GM23338 (cell line): Measurements from ENCODE around the gene GGN. TPM values are rescaled to one million over a fixed set of nuclear protein-coding genes. Genes with fewer than 3 reads are reported as not detected.

Source experiments
- ATAC-seq: fragments of 200-7000 bp; cut with Tn5 transposase; 3 replicates; pipeline ENCODE4 v1.9.1; 2020
- DNase-seq: peaks from one replicate; pipeline ENCODE4 v3.0.0-alpha.2; 2015; ENCODE audit warnings: low spot score
- H2AFZ ChIP-seq: fragments of 200-600 bp; sonication (generic); 2 replicates; pipeline ENCODE4 v1.8.0; 2016; ENCODE audit warnings: antibody characterized with exemption, mild to moderate bottlenecking, moderate library complexity
- H3F3A ChIP-seq: fragments of 200-600 bp; sonication (generic); replicated peaks from 2 replicates; pipeline ENCODE4 v1.8.0; 2017; ENCODE audit warnings: antibody characterized with exemption, mixed run types, low read depth
- H3K27ac ChIP-seq: fragments of 200-600 bp; sonication (generic); 2 replicates; pipeline ENCODE4 v1.6.1; 2016; ENCODE audit warnings: low read depth
- H3K27me3 ChIP-seq: fragments of 200-600 bp; sonication (generic); 2 replicates; pipeline ENCODE4 v1.8.0; 2016; ENCODE audit warnings: mild to moderate bottlenecking, mixed run types, moderate library complexity; ENCODE audit not compliant: insufficient read depth
- H3K36me3 ChIP-seq: fragments of 200-600 bp; sonication (generic); 2 replicates; pipeline ENCODE4 v1.8.0; 2016; ENCODE audit warnings: mild to moderate bottlenecking; ENCODE audit not compliant: insufficient read depth
- H3K4me1 ChIP-seq: fragments of 200-600 bp; sonication (generic); 2 replicates; pipeline ENCODE4 v1.8.0; 2016; ENCODE audit warnings: mild to moderate bottlenecking, moderate library complexity; ENCODE audit not compliant: insufficient read depth
- H3K4me2 ChIP-seq: fragments of 200-600 bp; sonication (generic); 2 replicates; pipeline ENCODE4 v1.7.1; 2017; ENCODE audit warnings: mixed run types
- H3K4me3 ChIP-seq: fragments of 200-600 bp; sonication (generic); 2 replicates; pipeline ENCODE4 v1.6.1; 2016; ENCODE audit warnings: mixed run types
- H3K79me2 ChIP-seq: fragments of 200-600 bp; sonication (generic); replicated peaks from 2 replicates; pipeline ENCODE4 v1.8.0; 2017; ENCODE audit warnings: mild to moderate bottlenecking; ENCODE audit not compliant: insufficient read depth
- H3K9me2 ChIP-seq: fragments of 200-600 bp; sonication (generic); 2 replicates; pipeline ENCODE4 v1.8.0; 2017; ENCODE audit not compliant: insufficient read depth
- H4K20me1 ChIP-seq: fragments of 200-600 bp; sonication (generic); replicated peaks from 2 replicates; pipeline ENCODE4 v1.8.0; 2017; ENCODE audit warnings: mild to moderate bottlenecking; ENCODE audit not compliant: insufficient read depth
- H3K27ac Mint-ChIP-seq: 2 replicates; pipeline ENCODE4 v1.8.0; 2020; ENCODE audit warnings: inconsistent platforms, mild to moderate bottlenecking, moderate library complexity, mixed read lengths
- H3K27me3 Mint-ChIP-seq: 3 replicates; pipeline ENCODE4 v1.8.0; 2022; ENCODE audit warnings: low read depth, mild to moderate bottlenecking, moderate library complexity, mixed read lengths, inconsistent platforms; ENCODE audit not compliant: insufficient read depth, poor library complexity
- H3K36me3 Mint-ChIP-seq: 3 replicates; pipeline ENCODE4 v1.8.0; 2021; ENCODE audit warnings: low read depth, mild to moderate bottlenecking, inconsistent platforms, moderate library complexity, mixed read lengths
- H3K4me1 Mint-ChIP-seq: 3 replicates; pipeline ENCODE4 v1.8.0; 2020; ENCODE audit warnings: mild to moderate bottlenecking, inconsistent platforms, mixed read lengths
- H3K4me3 Mint-ChIP-seq: 3 replicates; pipeline ENCODE4 v1.8.0; 2021; ENCODE audit warnings: moderate library complexity, mild to moderate bottlenecking, inconsistent platforms, mixed read lengths
- H3K9me3 Mint-ChIP-seq: 3 replicates; pipeline ENCODE4 v1.8.0; 2020; ENCODE audit warnings: moderate library complexity, mild to moderate bottlenecking, inconsistent platforms, mixed read lengths
- CREB1 ChIP-seq: fragments of 250-450 bp; sonication (Bioruptor Pico); IDR thresholded peaks from 2 replicates; pipeline ENCODE4 v1.5.0; 2020; ENCODE audit warnings: low read depth, mild to moderate bottlenecking, moderate library complexity
- EZH2 ChIP-seq: fragments of 200-600 bp; sonication (generic); IDR thresholded peaks from one replicate; pipeline ENCODE4 v1.8.0; 2017; ENCODE audit warnings: antibody characterized with exemption, mild to moderate bottlenecking, low read depth; ENCODE audit not compliant: unreplicated experiment
- NANOG ChIP-seq: IDR thresholded peaks from 2 replicates; pipeline ENCODE4 v1.6.1; 2016; ENCODE audit warnings: antibody characterized with exemption, borderline replicate concordance
- STAT1 ChIP-seq: IDR thresholded peaks from one replicate; pipeline ENCODE4 v1.6.1; 2016; ENCODE audit warnings: antibody characterized with exemption; ENCODE audit not compliant: unreplicated experiment
- polyA plus RNA-seq: library from polyadenylated mRNA; unstranded; fragments of >200 nt; fragmentation: Nextera tagmentation; extraction: Ambion mirVana; gene quantifications from 2 replicates; pipeline ENCODE4 v1.2.1, GENCODE V29; 2016
- total RNA-seq: library from RNA; depleted of rRNA; stranded (reverse); fragments of >200 nt; shearing (Covaris generic); gene quantifications from 2 replicates; pipeline ENCODE4 v1.2.3, GENCODE V29; 2014
- TF ChIP-seq, protein P1 (sequence below): fragments of 250-450 bp; sonication (Bioruptor Pico); IDR thresholded peaks from 2 replicates; pipeline ENCODE4 v1.5.0; 2020; ENCODE audit warnings: mild to moderate bottlenecking, moderate library complexity

The GGN gene
- total and polyA plus RNA-seq, 2 experiments from 2014 or later: 0.14 to 1.5 TPM

DNA sequence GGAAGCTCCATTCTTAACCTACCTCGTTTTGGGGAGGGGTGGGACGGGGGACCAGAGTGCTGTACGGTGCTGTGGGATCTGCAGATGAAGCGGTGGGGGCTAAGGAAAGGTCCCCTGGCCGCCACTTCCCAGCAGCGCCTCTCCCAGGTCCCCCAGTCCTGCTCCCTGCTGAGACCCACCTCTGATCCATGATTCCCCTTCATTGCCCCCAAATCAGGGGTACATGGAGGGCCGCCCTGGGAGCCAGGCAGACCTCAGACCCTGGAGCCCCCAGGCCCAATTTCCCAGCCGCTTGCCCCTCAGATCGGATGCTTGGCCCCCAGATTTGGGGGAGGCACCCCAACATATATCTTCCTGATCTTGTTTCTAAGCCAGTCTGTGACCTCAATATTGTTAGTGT, 11.2 kb upstream of the GGN start (continued):
- TF ChIP-seq, protein P1, sequence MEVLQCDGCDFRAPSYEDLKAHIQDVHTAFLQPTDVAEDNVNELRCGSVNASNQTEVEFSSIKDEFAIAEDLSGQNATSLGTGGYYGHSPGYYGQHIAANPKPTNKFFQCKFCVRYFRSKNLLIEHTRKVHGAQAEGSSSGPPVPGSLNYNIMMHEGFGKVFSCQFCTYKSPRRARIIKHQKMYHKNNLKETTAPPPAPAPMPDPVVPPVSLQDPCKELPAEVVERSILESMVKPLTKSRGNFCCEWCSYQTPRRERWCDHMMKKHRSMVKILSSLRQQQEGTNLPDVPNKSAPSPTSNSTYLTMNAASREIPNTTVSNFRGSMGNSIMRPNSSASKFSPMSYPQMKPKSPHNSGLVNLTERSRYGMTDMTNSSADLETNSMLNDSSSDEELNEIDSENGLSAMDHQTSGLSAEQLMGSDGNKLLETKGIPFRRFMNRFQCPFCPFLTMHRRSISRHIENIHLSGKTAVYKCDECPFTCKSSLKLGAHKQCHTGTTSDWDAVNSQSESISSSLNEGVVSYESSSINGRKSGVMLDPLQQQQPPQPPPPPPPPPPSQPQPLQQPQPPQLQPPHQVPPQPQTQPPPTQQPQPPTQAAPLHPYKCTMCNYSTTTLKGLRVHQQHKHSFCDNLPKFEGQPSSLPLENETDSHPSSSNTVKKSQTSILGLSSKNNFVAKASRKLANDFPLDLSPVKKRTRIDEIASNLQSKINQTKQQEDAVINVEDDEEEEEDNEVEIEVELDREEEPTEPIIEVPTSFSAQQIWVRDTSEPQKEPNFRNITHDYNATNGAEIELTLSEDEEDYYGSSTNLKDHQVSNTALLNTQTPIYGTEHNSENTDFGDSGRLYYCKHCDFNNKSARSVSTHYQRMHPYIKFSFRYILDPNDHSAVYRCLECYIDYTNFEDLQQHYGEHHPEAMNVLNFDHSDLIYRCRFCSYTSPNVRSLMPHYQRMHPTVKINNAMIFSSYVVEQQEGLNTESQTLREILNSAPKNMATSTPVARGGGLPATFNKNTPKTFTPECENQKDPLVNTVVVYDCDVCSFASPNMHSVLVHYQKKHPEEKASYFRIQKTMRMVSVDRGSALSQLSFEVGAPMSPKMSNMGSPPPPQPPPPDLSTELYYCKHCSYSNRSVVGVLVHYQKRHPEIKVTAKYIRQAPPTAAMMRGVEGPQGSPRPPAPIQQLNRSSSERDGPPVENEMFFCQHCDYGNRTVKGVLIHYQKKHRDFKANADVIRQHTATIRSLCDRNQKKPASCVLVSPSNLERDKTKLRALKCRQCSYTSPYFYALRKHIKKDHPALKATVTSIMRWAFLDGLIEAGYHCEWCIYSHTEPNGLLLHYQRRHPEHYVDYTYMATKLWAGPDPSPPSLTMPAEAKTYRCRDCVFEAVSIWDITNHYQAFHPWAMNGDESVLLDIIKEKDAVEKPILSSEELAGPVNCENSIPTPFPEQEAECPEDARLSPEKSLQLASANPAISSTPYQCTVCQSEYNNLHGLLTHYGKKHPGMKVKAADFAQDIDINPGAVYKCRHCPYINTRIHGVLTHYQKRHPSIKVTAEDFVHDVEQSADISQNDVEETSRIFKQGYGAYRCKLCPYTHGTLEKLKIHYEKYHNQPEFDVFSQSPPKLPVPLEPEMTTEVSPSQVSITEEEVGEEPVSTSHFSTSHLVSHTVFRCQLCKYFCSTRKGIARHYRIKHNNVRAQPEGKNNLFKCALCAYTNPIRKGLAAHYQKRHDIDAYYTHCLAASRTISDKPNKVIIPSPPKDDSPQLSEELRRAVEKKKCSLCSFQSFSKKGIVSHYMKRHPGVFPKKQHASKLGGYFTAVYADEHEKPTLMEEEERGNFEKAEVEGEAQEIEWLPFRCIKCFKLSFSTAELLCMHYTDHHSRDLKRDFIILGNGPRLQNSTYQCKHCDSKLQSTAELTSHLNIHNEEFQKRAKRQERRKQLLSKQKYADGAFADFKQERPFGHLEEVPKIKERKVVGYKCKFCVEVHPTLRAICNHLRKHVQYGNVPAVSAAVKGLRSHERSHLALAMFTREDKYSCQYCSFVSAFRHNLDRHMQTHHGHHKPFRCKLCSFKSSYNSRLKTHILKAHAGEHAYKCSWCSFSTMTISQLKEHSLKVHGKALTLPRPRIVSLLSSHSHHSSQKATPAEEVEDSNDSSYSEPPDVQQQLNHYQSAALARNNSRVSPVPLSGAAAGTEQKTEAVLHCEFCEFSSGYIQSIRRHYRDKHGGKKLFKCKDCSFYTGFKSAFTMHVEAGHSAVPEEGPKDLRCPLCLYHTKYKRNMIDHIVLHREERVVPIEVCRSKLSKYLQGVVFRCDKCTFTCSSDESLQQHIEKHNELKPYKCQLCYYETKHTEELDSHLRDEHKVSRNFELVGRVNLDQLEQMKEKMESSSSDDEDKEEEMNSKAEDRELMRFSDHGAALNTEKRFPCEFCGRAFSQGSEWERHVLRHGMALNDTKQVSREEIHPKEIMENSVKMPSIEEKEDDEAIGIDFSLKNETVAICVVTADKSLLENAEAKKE (CRISPR knock-in tag): no peak
- TF ChIP-seq STAT1 (no peak), EZH2 (no peak), NANOG (no peak)

- peaks cover 3% of the 10 kb centered on the region; the same call in 1 of the 2 replicates for H3K36me3 ChIP-seq
- Mint-ChIP-seq H3K27ac (no peak overlapping the region), H3K4me3 (peak overlapping the region; percentile 63), H3K9me3 (peaks cover 4% of the 10 kb centered on the region; the same call in 2 of the 3 replicates), H3K27me3 (peaks cover 65% of the 10 kb centered on the region), H3K36me3 (peaks cover 42% of the 10 kb centered on the region), H3K4me1 (peaks cover 44% of the 10 kb centered on the region)
- no peak for TF ChIP-seq CREB1 (CRISPR knock-in tag)
- peak; percentile 25 for TF ChIP-seq EZH2
- peaks cover 17% of the 10 kb centered on the region; the same call in 1 of the 2 replicates for H3F3A ChIP-seq
- ATAC-seq (peak; percentile 30), DNase-seq (peak; percentile 40)
- peaks cover 11% of the 10 kb centered on the region for H3K4me1 ChIP-seq
- H3K79me2 ChIP-seq: peaks cover 10% of the 10 kb centered on the region
- no peak overlapping the region for H3K27ac ChIP-seq
- peaks cover 6% of the 10 kb centered on the region; the same call in 1 of the 2 replicates for H3K9me2 ChIP-seq
- peak overlapping the region; percentile 87; the same call in 1 of the 2 replicates for H2AFZ ChIP-seq
- peak overlapping the region; percentile 93 for H3K4me2 ChIP-seq
- H3K4me3 ChIP-seq: peak overlapping the region; percentile 58
- peaks cover 3% of the 10 kb centered on the region; the same call in 1 of the 2 replicates for H4K20me1 ChIP-seq
- H3K27me3 ChIP-seq: peaks cover 60% of the 10 kb centered on the region
These were observed 7.7 kb upstream of the GGN start for GRCh38 chr19:38395381-38396114.
